Measurements from ENCODE around the gene FLVCR1.

FLVCR1 gene

GRCh38 chr1:212857992-212858460 lies at the start of gene FLVCR1:
Gene FLVCR1, plus strand, starts transcription at chr1:212858275. Its CDS starts 178 bp downstream, at chr1:212858453.
- Histone ChIP-seq H3K36me3 (ENCODE audit: control insufficient read depth in 2 of 2, insufficient read depth in 2 of 2, low read length in 2 of 2) (peaks cover 0 to 2% of the 10 kb centered on the region in 2 donors), H3K4me1 (ENCODE audit: control insufficient read depth, insufficient read depth, low read length) (peaks cover 20% of the 10 kb centered on the region), H3K27ac (ENCODE audit: low read length) (peak within 1 kb of the TSS; percentile 79), H3K9me3 (ENCODE audit: control insufficient read depth in 2 of 2, low read length in 2 of 2) (no peaks in the 10 kb centered on the region), H3K27me3 (ENCODE audit: control insufficient read depth in 1 of 2, insufficient read depth in 2 of 2, low read length in 2 of 2) (no peaks in the 10 kb centered on the region), H3K4me3 (ENCODE audit: low read length in 2 of 2) (peak within 1 kb of the TSS; percentile 87 to 95), H3K9ac (ENCODE audit: low read length in 2 of 2) (peak within 1 kb of the TSS; percentile 80 to 83)

GRCh38 chr1:212814537-212815334 lies 43.3 kb upstream of the FLVCR1 start:
- Histone ChIP-seq H3K27ac (ENCODE audit: low read length) (no peak overlapping the region), H3K9me3 (ENCODE audit: control insufficient read depth in 2 of 2, low read length in 2 of 2) (no peaks in the 10 kb centered on the region)

GRCh38 chr1:212816567-212817278 lies 41.4 kb upstream of the FLVCR1 start:
- Histone ChIP-seq H3K36me3 (ENCODE audit: control insufficient read depth in 2 of 2, insufficient read depth in 2 of 2, low read length in 2 of 2) (peaks cover 0 to 2% of the 10 kb centered on the region in 2 donors), H3K4me1 (ENCODE audit: control insufficient read depth, insufficient read depth, low read length) (no peaks in the 10 kb centered on the region), H3K9ac (ENCODE audit: low read length in 2 of 2) (no peak overlapping the region), H3K27ac (ENCODE audit: low read length) (no peak overlapping the region), H3K27me3 (ENCODE audit: control insufficient read depth in 1 of 2, insufficient read depth in 2 of 2, low read length in 2 of 2) (no peaks in the 10 kb centered on the region), H3K4me3 (ENCODE audit: low read length in 2 of 2) (no peak overlapping the region), H3K9me3 (ENCODE audit: control insufficient read depth in 2 of 2, low read length in 2 of 2) (no peaks in the 10 kb centered on the region)

More at GRCh38 chr1:212814537-212815334, 43.3 kb upstream of the FLVCR1 start:
- Histone ChIP-seq H3K4me3 (ENCODE audit: low read length in 2 of 2) (no peak overlapping the region), H3K4me1 (ENCODE audit: control insufficient read depth, insufficient read depth, low read length) (no peaks in the 10 kb centered on the region), H3K36me3 (ENCODE audit: control insufficient read depth in 2 of 2, insufficient read depth in 2 of 2, low read length in 2 of 2) (peaks cover 0 to 2% of the 10 kb centered on the region in 2 donors), H3K9ac (ENCODE audit: low read length in 2 of 2) (no peak overlapping the region), H3K27me3 (ENCODE audit: control insufficient read depth in 1 of 2, insufficient read depth in 2 of 2, low read length in 2 of 2) (no peaks in the 10 kb centered on the region)

- Histone ChIP-seq H3K4me3 (ENCODE audit: low read length in 2 of 2) (no peak overlapping the region), H3K36me3 (ENCODE audit: control insufficient read depth in 2 of 2, insufficient read depth in 2 of 2, low read length in 2 of 2) (no peaks in the 10 kb centered on the region), H3K9me3 (ENCODE audit: control insufficient read depth in 2 of 2, low read length in 2 of 2) (no peaks in the 10 kb centered on the region)
Measured at GRCh38 chr1:212819726-212820125, 38.3 kb upstream of the FLVCR1 start.

GRCh38 chr1:212820969-212821368 lies 37.1 kb upstream of the FLVCR1 start:
- no peak overlapping the region for H3K9ac ChIP-seq (ENCODE audit: low read length in 2 of 2)
- no peaks in the 10 kb centered on the region for H3K36me3 ChIP-seq (ENCODE audit: control insufficient read depth in 2 of 2, insufficient read depth in 2 of 2, low read length in 2 of 2)
- no peak overlapping the region for H3K27ac ChIP-seq (ENCODE audit: low read length)
- no peaks in the 10 kb centered on the region for H3K4me1 ChIP-seq (ENCODE audit: control insufficient read depth, insufficient read depth, low read length)
- H3K27me3 ChIP-seq (ENCODE audit: control insufficient read depth in 1 of 2, insufficient read depth in 2 of 2, low read length in 2 of 2), result no peaks in the 10 kb centered on the region
- peaks cover 4 to 6% of the 10 kb centered on the region in 2 donors for H3K9me3 ChIP-seq (ENCODE audit: control insufficient read depth in 2 of 2, low read length in 2 of 2)
- no peak overlapping the region for H3K4me3 ChIP-seq (ENCODE audit: low read length in 2 of 2)

More at GRCh38 chr1:212819726-212820125, 38.3 kb upstream of the FLVCR1 start:
- Histone ChIP-seq H3K9ac (ENCODE audit: low read length in 2 of 2) (no peak overlapping the region), H3K27ac (ENCODE audit: low read length) (no peak overlapping the region), H3K4me1 (ENCODE audit: control insufficient read depth, insufficient read depth, low read length) (no peaks in the 10 kb centered on the region), H3K27me3 (ENCODE audit: control insufficient read depth in 1 of 2, insufficient read depth in 2 of 2, low read length in 2 of 2) (no peaks in the 10 kb centered on the region)

GRCh38 chr1:212822956-212823355 lies 35.1 kb upstream of the FLVCR1 start:
- Histone ChIP-seq H3K9me3 (ENCODE audit: control insufficient read depth in 2 of 2, low read length in 2 of 2) (peaks cover 5 to 10% of the 10 kb centered on the region in 2 donors), H3K27me3 (ENCODE audit: control insufficient read depth in 1 of 2, insufficient read depth in 2 of 2, low read length in 2 of 2) (no peaks in the 10 kb centered on the region), H3K4me1 (ENCODE audit: control insufficient read depth, insufficient read depth, low read length) (no peaks in the 10 kb centered on the region)

GRCh38 chr1:212824201-212824600 lies 33.9 kb upstream of the FLVCR1 start:
- Histone ChIP-seq H3K27ac (ENCODE audit: low read length) (no peak overlapping the region), H3K9me3 (ENCODE audit: control insufficient read depth in 2 of 2, low read length in 2 of 2) (peaks cover 5 to 10% of the 10 kb centered on the region in 2 donors), H3K4me1 (ENCODE audit: control insufficient read depth, insufficient read depth, low read length) (no peaks in the 10 kb centered on the region), H3K36me3 (ENCODE audit: control insufficient read depth in 2 of 2, insufficient read depth in 2 of 2, low read length in 2 of 2) (no peaks in the 10 kb centered on the region), H3K4me3 (ENCODE audit: low read length in 2 of 2) (no peak overlapping the region), H3K9ac (ENCODE audit: low read length in 2 of 2) (no peak overlapping the region), H3K27me3 (ENCODE audit: control insufficient read depth in 1 of 2, insufficient read depth in 2 of 2, low read length in 2 of 2) (no peaks in the 10 kb centered on the region)

More at GRCh38 chr1:212822956-212823355, 35.1 kb upstream of the FLVCR1 start:
- no peaks in the 10 kb centered on the region for H3K36me3 ChIP-seq (ENCODE audit: control insufficient read depth in 2 of 2, insufficient read depth in 2 of 2, low read length in 2 of 2)
- no peak overlapping the region for H3K9ac ChIP-seq (ENCODE audit: low read length in 2 of 2)
- no peak overlapping the region for H3K4me3 ChIP-seq (ENCODE audit: low read length in 2 of 2)
- H3K27ac ChIP-seq (ENCODE audit: low read length), result no peak overlapping the region

- Histone ChIP-seq H3K27me3 (ENCODE audit: control insufficient read depth in 1 of 2, insufficient read depth in 2 of 2, low read length in 2 of 2) (no peaks in the 10 kb centered on the region), H3K9ac (ENCODE audit: low read length in 2 of 2) (no peak overlapping the region), H3K27ac (ENCODE audit: low read length) (no peak overlapping the region), H3K9me3 (ENCODE audit: control insufficient read depth in 2 of 2, low read length in 2 of 2) (peaks cover 5 to 10% of the 10 kb centered on the region in 2 donors), H3K4me1 (ENCODE audit: control insufficient read depth, insufficient read depth, low read length) (no peaks in the 10 kb centered on the region), H3K4me3 (ENCODE audit: low read length in 2 of 2) (no peak overlapping the region), H3K36me3 (ENCODE audit: control insufficient read depth in 2 of 2, insufficient read depth in 2 of 2, low read length in 2 of 2) (no peaks in the 10 kb centered on the region)
Measured at GRCh38 chr1:212825798-212826452, 32.1 kb upstream of the FLVCR1 start.

- no peak overlapping the region for H3K9ac ChIP-seq (ENCODE audit: low read length in 2 of 2)
- no peak overlapping the region for H3K27ac ChIP-seq (ENCODE audit: low read length)
- H3K4me3 ChIP-seq (ENCODE audit: low read length in 2 of 2), result no peak overlapping the region
Measured at GRCh38 chr1:212827171-212827776, 30.8 kb upstream of the FLVCR1 start.

GRCh38 chr1:212827831-212828278 lies 30.2 kb upstream of the FLVCR1 start:
- Histone ChIP-seq H3K27ac (ENCODE audit: low read length) (no peak overlapping the region), H3K4me3 (ENCODE audit: low read length in 2 of 2) (no peak overlapping the region), H3K4me1 (ENCODE audit: control insufficient read depth, insufficient read depth, low read length) (no peaks in the 10 kb centered on the region), H3K36me3 (ENCODE audit: control insufficient read depth in 2 of 2, insufficient read depth in 2 of 2, low read length in 2 of 2) (no peaks in the 10 kb centered on the region), H3K27me3 (ENCODE audit: control insufficient read depth in 1 of 2, insufficient read depth in 2 of 2, low read length in 2 of 2) (no peaks in the 10 kb centered on the region), H3K9ac (ENCODE audit: low read length in 2 of 2) (no peak overlapping the region), H3K9me3 (ENCODE audit: control insufficient read depth in 2 of 2, low read length in 2 of 2) (peaks cover 5 to 10% of the 10 kb centered on the region in 2 donors)

More at GRCh38 chr1:212827171-212827776, 30.8 kb upstream of the FLVCR1 start:
- H3K9me3 ChIP-seq (ENCODE audit: control insufficient read depth in 2 of 2, low read length in 2 of 2), result peaks cover 5 to 10% of the 10 kb centered on the region in 2 donors
- H3K4me1 ChIP-seq (ENCODE audit: control insufficient read depth, insufficient read depth, low read length), result no peaks in the 10 kb centered on the region
- no peaks in the 10 kb centered on the region for H3K36me3 ChIP-seq (ENCODE audit: control insufficient read depth in 2 of 2, insufficient read depth in 2 of 2, low read length in 2 of 2)
- H3K27me3 ChIP-seq (ENCODE audit: control insufficient read depth in 1 of 2, insufficient read depth in 2 of 2, low read length in 2 of 2), result no peaks in the 10 kb centered on the region

Data from stomach smooth muscle (tissue), 2 donors.